ENCODE measurements around the gene TMEM201.

The TMEM201 gene

DNA sequence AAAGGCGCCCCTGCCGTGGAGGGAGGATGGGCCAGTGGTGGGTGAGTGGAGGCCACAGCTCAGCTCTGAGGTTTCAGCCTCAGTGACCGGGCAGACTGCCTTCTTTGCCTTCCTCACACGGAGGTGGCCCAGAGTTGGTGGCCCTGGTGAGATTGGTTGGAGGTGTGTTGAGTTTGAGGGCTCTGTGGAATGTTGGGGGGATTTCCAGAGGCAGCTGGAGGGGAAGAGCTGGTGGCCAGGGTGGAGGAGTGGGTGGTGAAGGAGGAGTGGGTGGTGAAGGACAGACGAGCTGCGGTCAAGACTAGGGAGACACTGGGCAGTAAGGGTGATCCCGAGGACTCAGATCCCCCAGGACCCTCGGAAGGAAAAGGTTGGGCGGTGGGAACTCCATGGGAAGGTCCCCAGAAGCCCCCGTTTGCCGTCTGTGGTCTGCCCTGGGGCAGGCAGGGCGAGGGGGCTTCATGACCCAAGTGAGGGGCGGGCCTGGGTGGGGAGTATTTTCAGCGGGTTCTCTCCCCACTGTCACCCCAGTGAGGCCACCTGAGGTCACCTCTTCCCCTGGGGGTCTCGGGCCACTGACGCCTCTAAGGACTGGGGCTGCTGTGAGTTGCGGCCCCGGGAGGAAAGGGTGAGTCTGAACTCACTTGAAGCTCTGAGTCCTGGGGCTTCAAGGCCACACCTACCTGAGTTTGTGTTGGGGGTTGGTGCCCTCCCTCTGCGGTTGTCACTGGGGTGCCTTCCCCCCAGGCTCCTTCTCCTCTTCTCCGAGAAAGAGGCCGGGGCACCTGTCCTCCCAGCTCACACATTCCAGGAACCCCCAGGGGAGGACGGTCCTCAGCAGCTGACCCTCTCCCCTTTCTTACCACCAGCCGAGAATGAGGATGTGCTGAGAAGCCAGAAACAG is 40.1 kb downstream of the TMEM201 start:
- no peak overlapping the region for H3K4me3 ChIP-seq (ENCODE audit: control insufficient read depth, low read depth, low read length)
- DNase-seq (ENCODE audit: low read depth) = no peak
- TF ChIP-seq, protein P1, sequence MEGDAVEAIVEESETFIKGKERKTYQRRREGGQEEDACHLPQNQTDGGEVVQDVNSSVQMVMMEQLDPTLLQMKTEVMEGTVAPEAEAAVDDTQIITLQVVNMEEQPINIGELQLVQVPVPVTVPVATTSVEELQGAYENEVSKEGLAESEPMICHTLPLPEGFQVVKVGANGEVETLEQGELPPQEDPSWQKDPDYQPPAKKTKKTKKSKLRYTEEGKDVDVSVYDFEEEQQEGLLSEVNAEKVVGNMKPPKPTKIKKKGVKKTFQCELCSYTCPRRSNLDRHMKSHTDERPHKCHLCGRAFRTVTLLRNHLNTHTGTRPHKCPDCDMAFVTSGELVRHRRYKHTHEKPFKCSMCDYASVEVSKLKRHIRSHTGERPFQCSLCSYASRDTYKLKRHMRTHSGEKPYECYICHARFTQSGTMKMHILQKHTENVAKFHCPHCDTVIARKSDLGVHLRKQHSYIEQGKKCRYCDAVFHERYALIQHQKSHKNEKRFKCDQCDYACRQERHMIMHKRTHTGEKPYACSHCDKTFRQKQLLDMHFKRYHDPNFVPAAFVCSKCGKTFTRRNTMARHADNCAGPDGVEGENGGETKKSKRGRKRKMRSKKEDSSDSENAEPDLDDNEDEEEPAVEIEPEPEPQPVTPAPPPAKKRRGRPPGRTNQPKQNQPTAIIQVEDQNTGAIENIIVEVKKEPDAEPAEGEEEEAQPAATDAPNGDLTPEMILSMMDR (IDR thresholded peaks at IDR 0.05; ENCODE audit: control insufficient read depth, insufficient read depth, low read depth, low read length, missing control alignments) = no peak

DNA sequence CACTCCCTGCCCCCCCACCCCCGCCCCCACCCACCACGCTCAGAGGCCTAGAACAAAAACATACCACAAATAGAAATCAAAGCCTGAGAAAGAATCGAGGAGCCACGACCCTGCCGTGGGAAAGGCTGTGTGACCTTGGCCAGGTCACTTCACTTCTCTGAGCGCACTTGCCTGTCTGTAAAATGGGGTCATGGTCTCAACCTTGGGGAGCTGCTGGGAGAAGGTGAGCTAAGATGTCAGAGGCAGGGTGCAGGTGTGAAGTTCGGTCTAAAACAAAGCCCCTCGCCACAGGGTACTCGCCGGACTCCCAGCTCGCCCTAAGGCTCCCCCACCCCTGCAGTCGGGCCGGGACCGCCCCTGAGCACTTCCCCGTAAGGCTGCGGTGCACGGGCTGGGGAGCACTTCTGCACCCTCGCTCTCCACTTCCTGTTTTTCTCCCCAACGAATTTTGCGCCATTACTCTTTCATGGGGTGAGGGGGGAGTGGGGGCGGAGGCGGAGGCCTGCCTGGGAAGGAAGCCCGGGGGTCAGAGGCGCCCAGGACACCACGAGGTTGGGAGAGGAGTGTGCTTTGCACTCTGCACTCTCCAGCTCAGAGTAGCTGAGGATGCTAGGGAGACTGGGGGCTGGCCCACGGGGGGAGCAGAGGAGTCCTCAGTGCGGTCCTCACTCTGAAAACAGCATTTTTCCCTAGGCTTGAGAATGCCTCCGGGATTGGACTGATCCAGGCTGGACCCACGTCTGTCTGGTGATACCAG is 40.9 kb downstream of the TMEM201 start:
- H3K4me3 ChIP-seq (ENCODE audit: control insufficient read depth, low read depth, low read length) = no peak overlapping the region
- no peak for DNase-seq (ENCODE audit: low read depth)
- TF ChIP-seq, protein P1 (IDR thresholded peaks at IDR 0.05; ENCODE audit: control insufficient read depth, insufficient read depth, low read depth, low read length, missing control alignments) = no peak

DNA sequence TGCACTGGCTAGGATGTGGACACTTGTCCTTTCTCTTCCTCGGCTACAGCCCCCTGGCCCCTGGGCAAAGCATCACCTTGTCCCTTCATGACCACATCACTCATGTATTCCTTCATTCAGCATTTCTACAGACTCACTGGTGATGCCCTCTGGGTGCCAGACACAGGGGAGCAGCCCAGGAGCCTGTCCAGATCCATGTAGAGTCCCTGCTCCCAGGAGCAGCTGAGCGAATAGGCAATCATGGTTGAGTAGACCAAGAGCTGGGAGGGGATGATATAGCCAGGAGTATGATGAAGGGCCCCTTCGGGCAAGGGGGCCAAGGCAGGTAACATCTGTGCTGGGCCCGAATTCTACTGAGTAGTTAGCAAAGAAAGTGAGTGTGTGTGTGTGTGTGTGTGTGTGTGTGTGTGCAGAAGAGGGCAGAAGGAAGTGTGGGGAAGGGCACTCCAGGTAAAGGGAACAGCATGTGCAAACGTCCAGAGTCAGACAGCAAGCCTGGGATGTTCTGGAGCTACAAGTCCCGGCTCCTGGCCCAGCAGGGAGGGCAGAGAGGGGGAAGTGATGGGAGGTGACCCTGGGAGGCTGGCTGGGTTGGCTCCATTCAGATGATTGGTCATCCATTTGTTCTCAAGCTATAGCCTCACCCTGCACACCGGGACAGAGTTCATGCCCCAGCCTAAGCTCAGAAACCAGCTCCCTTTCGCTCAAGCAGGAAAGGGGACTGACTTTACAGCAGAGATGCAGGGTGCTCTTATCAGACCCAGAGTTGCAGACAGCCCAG is 41.8 kb downstream of the TMEM201 start:
- TF ChIP-seq, protein P1 (IDR thresholded peaks at IDR 0.05; ENCODE audit: control insufficient read depth, insufficient read depth, low read depth, low read length, missing control alignments) = no peak
- DNase-seq (ENCODE audit: low read depth) = no peak
- no peak overlapping the region for H3K4me3 ChIP-seq (ENCODE audit: control insufficient read depth, low read depth, low read length)

DNA sequence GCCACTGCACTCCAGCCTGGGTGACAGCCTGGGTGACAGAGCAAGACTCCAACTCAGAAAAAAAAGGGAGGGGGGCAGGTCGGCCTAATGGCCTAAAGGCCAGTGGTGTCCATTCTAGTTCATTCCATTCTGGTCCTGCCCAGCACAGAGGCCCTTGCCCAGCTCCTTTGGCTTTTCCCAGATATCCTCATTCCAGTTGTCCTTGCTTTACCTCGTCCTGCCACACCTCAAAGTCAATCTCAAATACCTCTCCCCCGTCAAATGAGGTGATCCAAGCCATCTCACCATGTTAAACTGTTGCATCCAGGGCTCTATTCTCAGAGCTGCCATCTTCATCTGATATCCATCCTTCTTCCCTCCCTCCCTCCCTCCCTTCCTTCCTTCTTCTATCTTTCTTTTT is 42.9 kb downstream of the TMEM201 start:
- no peak overlapping the region for H3K4me3 ChIP-seq (ENCODE audit: control insufficient read depth, low read depth, low read length)
- DNase-seq (ENCODE audit: low read depth) = no peak
- TF ChIP-seq, protein P1 (IDR thresholded peaks at IDR 0.05; ENCODE audit: control insufficient read depth, insufficient read depth, low read depth, low read length, missing control alignments) = no peak

DNA sequence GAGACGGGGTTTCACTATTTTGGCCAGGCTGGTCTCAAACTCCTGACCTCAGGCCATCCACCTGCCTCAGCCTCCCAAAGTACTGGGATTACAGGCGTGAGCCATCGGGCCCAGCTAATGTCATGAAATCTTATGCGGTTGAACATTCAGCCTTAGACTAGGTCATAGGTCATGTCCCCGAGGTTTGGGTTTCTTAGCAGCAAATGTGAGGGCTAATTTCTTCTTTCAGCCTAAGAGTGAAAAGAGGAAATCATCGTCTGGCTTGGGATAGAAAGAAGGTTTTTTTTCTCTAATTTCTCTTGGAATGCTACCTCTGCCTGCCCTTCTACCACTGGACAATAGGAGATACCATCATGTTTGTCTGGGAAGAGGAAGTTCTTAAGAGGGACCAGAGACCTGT is 44.8 kb downstream of the TMEM201 start:
- DNase-seq (ENCODE audit: low read depth) = no peak
- H3K4me3 ChIP-seq (ENCODE audit: control insufficient read depth, low read depth, low read length) = no peak overlapping the region
- TF ChIP-seq, protein P1 (IDR thresholded peaks at IDR 0.05; ENCODE audit: control insufficient read depth, insufficient read depth, low read depth, low read length, missing control alignments) = no peak

DNA sequence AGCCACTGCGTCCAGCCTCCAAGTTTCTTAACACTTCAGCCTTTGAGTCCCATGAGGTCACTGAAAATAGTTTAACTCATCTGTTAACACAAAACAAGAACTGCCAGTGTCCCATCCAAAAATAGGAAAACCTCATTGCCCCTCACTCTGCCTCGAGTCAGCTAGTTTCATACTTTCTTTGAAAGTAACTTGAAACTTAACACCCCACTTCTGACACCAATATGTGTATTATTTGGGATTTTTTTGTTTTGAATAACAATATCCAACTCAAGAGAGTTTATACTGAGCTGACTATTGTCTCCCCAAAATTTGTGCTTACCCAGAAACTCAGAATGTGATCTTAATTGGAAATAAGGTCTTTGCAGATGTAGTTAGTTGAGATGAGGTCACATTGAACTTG is 45.9 kb downstream of the TMEM201 start:
- DNase-seq (ENCODE audit: low read depth) = no peak
- no peak overlapping the region for H3K4me3 ChIP-seq (ENCODE audit: control insufficient read depth, low read depth, low read length)
- TF ChIP-seq, protein P1 (IDR thresholded peaks at IDR 0.05; ENCODE audit: control insufficient read depth, insufficient read depth, low read depth, low read length, missing control alignments) = no peak
